DMS153 (cell line): ENCODE data around the gene MRPS6.
A peak's percentile ranks its signal among the peaks of the same experiment; 100 is the strongest.

ENCODE experiments used
- DNase-seq: peaks from one replicate; lab custom pipeline; 2025; lab: John Stamatoyannopoulos, UW

Gene MRPS6

GRCh38 chr21:34071683-34072082, 1.7 kb upstream of the MRPS6 start:
- DNase-seq = no peak

GRCh38 chr21:34072145-34073031, 990 bp upstream of the MRPS6 start:
- DNase-seq = no peak

GRCh38 chr21:34073749-34074282, 438 bp downstream of the MRPS6 start:
- no peak for DNase-seq

- DNase-seq = no peak
Observed at GRCh38 chr21:34074283-34075090, 1.1 kb downstream of the MRPS6 start.

- no peak for DNase-seq
Observed at GRCh38 chr21:34075091-34075425, 1.7 kb downstream of the MRPS6 start.

- no peak for DNase-seq
Observed at GRCh38 chr21:34075760-34076660, 2.6 kb downstream of the MRPS6 start.

GRCh38 chr21:34076835-34077234, 3.5 kb downstream of the MRPS6 start:
- no peak for DNase-seq

GRCh38 chr21:34077888-34078287, 4.5 kb downstream of the MRPS6 start:
- DNase-seq = no peak

- DNase-seq = no peak
Observed at GRCh38 chr21:34078915-34079314, 5.5 kb downstream of the MRPS6 start.

GRCh38 chr21:34080710-34081109, 7.3 kb downstream of the MRPS6 start:
- no peak for DNase-seq

GRCh38 chr21:34082769-34083168, 9.4 kb downstream of the MRPS6 start:
- DNase-seq = no peak

GRCh38 chr21:34083357-34083756, 10.0 kb downstream of the MRPS6 start:
- DNase-seq = no peak

GRCh38 chr21:34085129-34085528, 11.8 kb downstream of the MRPS6 start:
- no peak for DNase-seq

- DNase-seq = no peak
Observed at GRCh38 chr21:34086887-34087306, 13.5 kb downstream of the MRPS6 start.

- no peak for DNase-seq
Observed at GRCh38 chr21:34088752-34089151, 15.4 kb downstream of the MRPS6 start.

GRCh38 chr21:34091032-34091431, 17.7 kb downstream of the MRPS6 start:
- no peak for DNase-seq

- no peak for DNase-seq
Observed at GRCh38 chr21:34091607-34092006, 18.2 kb downstream of the MRPS6 start.

GRCh38 chr21:34092262-34092921, 19.0 kb downstream of the MRPS6 start:
- DNase-seq = peak; percentile 85

GRCh38 chr21:34093083-34093482, 19.7 kb downstream of the MRPS6 start:
- no peak for DNase-seq

- no peak for DNase-seq
Observed at GRCh38 chr21:34094949-34095348, 21.6 kb downstream of the MRPS6 start.

- no peak for DNase-seq
Observed at GRCh38 chr21:34097442-34097841, 24.1 kb downstream of the MRPS6 start.
